IMR-90 (cell line): Measurements from ENCODE around the gene SH3BGRL3. TPM values are rescaled to one million over a fixed set of nuclear protein-coding genes. Genes with fewer than 3 reads are reported as not detected.
A peak's percentile ranks its signal among the peaks of the same experiment; 100 is the strongest.

ENCODE experiments used
- ATAC-seq: fragments of 200-7000 bp; cut with Tn5 transposase; 2 replicates; pipeline ENCODE4 v1.9.1; 2020; ENCODE audit warnings: low read depth, mild to moderate bottlenecking, moderate library complexity
- BruUV-seq: library from RNA; stranded (reverse); fragments of 400-500 nt; replicated peaks from 2 replicates; lab custom pipeline; 2021; lab: Mats Ljungman, UMichigan
- CTCF ChIA-PET: fragments of 300-600 bp; formaldehyde crosslinking; extraction: SDS; loops from one replicate; lab custom pipeline; 2021; ENCODE audit warnings: antibody characterized with exemption; lab: Yijun Ruan, JAX
- POLR2A ChIA-PET: fragments of 300-600 bp; sonication (Branson Sonifier 250); formaldehyde crosslinking; loops from one replicate; lab custom pipeline; 2022; ENCODE audit warnings: antibody characterized with exemption; ENCODE audit not compliant: unreplicated experiment; lab: Charles Lee
- DNase-seq: peaks from one replicate; pipeline ENCODE4 v3.0.0; 2013
- H2AFZ ChIP-seq: replicated peaks from 2 replicates; pipeline ENCODE3; 2013; ENCODE audit warnings: low read length, mild to moderate bottlenecking; ENCODE audit not compliant: poor library complexity
- H2AK5ac ChIP-seq: 2 replicates; pipeline ENCODE4 v1.6.1; 2013; ENCODE audit warnings: low read depth, low read length, inconsistent platforms
- H2AK9ac ChIP-seq: replicated peaks from 2 replicates; pipeline ENCODE3; 2013; ENCODE audit warnings: mild to moderate bottlenecking, low read depth, low read length, moderate library complexity; ENCODE audit not compliant: poor library complexity
- H2BK120ac ChIP-seq: 2 replicates; pipeline ENCODE4 v1.6.1; 2013; ENCODE audit warnings: low read depth, low read length, inconsistent platforms
- H2BK15ac ChIP-seq: 3 replicates; pipeline ENCODE4 v1.6.1; 2013; ENCODE audit warnings: low read depth, low read length, inconsistent platforms
- H2BK20ac ChIP-seq: 2 replicates; pipeline ENCODE4 v1.6.1; 2013; ENCODE audit warnings: low read depth, mild to moderate bottlenecking, inconsistent platforms, low read length, moderate library complexity
- H2BK5ac ChIP-seq: 2 replicates; pipeline ENCODE4 v1.6.1; 2013; ENCODE audit warnings: mild to moderate bottlenecking, low read depth, low read length, inconsistent platforms; ENCODE audit not compliant: poor library complexity, severe bottlenecking
- H3K14ac ChIP-seq: replicated peaks from 2 replicates; pipeline ENCODE4 v1.6.1; 2013; ENCODE audit warnings: low read depth, low read length, inconsistent platforms
- H3K18ac ChIP-seq: 2 replicates; pipeline ENCODE4 v1.6.1; 2013; ENCODE audit warnings: low read depth, low read length, control low read depth
- H3K23ac ChIP-seq: 2 replicates; pipeline ENCODE4 v1.6.1; 2013; ENCODE audit warnings: low read depth, low read length, inconsistent platforms
- H3K27ac ChIP-seq: 2 replicates; pipeline ENCODE4 v1.5.1; 2013; ENCODE audit warnings: mild to moderate bottlenecking, control low read depth, low read length; ENCODE audit not compliant: insufficient read depth
- H3K27me3 ChIP-seq: 2 replicates; pipeline ENCODE4 v1.6.1; 2013; ENCODE audit warnings: low read length; ENCODE audit not compliant: control insufficient read depth, insufficient read depth
- H3K36me3 ChIP-seq: 2 replicates; pipeline ENCODE4 v1.6.1; 2013; ENCODE audit warnings: low read length, mixed read lengths; ENCODE audit not compliant: control insufficient read depth, insufficient read depth
- H3K4ac ChIP-seq: 2 replicates; pipeline ENCODE4 v1.6.1; 2013; ENCODE audit warnings: low read depth, low read length, inconsistent platforms
- H3K4me1 ChIP-seq: 2 replicates; pipeline ENCODE4 v1.6.1; 2013; ENCODE audit warnings: low read length, mixed read lengths; ENCODE audit not compliant: control insufficient read depth, insufficient read depth
- H3K4me2 ChIP-seq: 2 replicates; pipeline ENCODE4 v1.6.1; 2013; ENCODE audit warnings: low read depth, mild to moderate bottlenecking, control low read depth, low read length, moderate library complexity
- H3K4me3 ChIP-seq: 2 replicates; pipeline ENCODE4 v1.5.1; 2013; ENCODE audit warnings: low read depth, mild to moderate bottlenecking, control low read depth, low read length, moderate library complexity; ENCODE audit not compliant: insufficient read depth
- H3K56ac ChIP-seq: 2 replicates; pipeline ENCODE4 v1.6.1; 2013; ENCODE audit warnings: low read length, inconsistent platforms; ENCODE audit not compliant: insufficient read depth; ENCODE audit errors: extremely low read depth
- H3K79me1 ChIP-seq, 2 experiments: 2 replicates each; pipeline ENCODE4 v1.6.1; 2013; ENCODE audit warnings: low read length in 2 of 2, inconsistent platforms in 1 of 2, low read depth in 1 of 2
- H3K9ac ChIP-seq: 2 replicates; pipeline ENCODE4 v1.6.1; 2013; ENCODE audit warnings: low read depth, low read length, control low read depth
- H3K9me1 ChIP-seq: 2 replicates; pipeline ENCODE4 v1.6.1; 2013; ENCODE audit warnings: low read length, inconsistent platforms; ENCODE audit not compliant: insufficient read depth
- H3K9me3 ChIP-seq: 2 replicates; pipeline ENCODE4 v1.6.1; 2013; ENCODE audit warnings: low read length; ENCODE audit not compliant: control insufficient read depth, insufficient read depth
- H4K20me1 ChIP-seq: 2 replicates; pipeline ENCODE4 v1.6.1; 2013; ENCODE audit warnings: low read length, inconsistent platforms; ENCODE audit not compliant: insufficient read depth
- H4K5ac ChIP-seq: 2 replicates; pipeline ENCODE4 v1.6.1; 2013; ENCODE audit warnings: mild to moderate bottlenecking, low read depth, low read length, control low read depth
- H4K8ac ChIP-seq, 2 experiments: 2 replicates each; pipeline ENCODE4 v1.6.1; 2013; ENCODE audit warnings: low read depth in 2 of 2, low read length in 2 of 2, control low read depth in 1 of 2, inconsistent platforms in 1 of 2
- H4K91ac ChIP-seq: 2 replicates; pipeline ENCODE4 v1.6.1; 2013; ENCODE audit warnings: low read depth, low read length, inconsistent platforms; ENCODE audit not compliant: insufficient read depth
- BHLHE40 ChIP-seq: fragments of 150-350 bp; IDR thresholded peaks from 2 replicates; pipeline ENCODE4 v1.6.1; 2016; ENCODE audit warnings: mild to moderate bottlenecking, low read depth, low read length
- CTCF ChIP-seq: conservative IDR thresholded peaks from 2 replicates; pipeline ENCODE4 v1.5.1; 2012; ENCODE audit warnings: mild to moderate bottlenecking, low read depth, low read length, improper control_type of control experiment
- FOS ChIP-seq: fragments of 150-350 bp; IDR thresholded peaks from 2 replicates; pipeline ENCODE4 v1.6.1; 2016; ENCODE audit warnings: low read depth, low read length
- MXI1 ChIP-seq: IDR thresholded peaks from 2 replicates; pipeline ENCODE4 v1.6.1; 2012; ENCODE audit warnings: low read depth, mild to moderate bottlenecking, low read length, moderate library complexity, borderline replicate concordance
- WGBS, 2 experiments: methylation state at CpG; one replicate each; pipeline versions ENCODE4 v1.1.5 to v1.1.7; 2013; ENCODE audit warnings: missing lambda C conversion rate in 2 of 2; ENCODE audit not compliant: insufficient read length in 1 of 2; ENCODE audit errors: extremely low coverage in 2 of 2; 5-methylcytosine and 5-hydroxymethylcytosine counted together
- dilution Hi-C: fragments of 300-500 bp; cut with HindIII; formaldehyde crosslinking; loops from one replicate; pipeline ENCODE4 v1.14.3; 2018; ENCODE audit warnings: low sequenced_read_pairs; ENCODE audit not compliant: unreplicated experiment
- in situ Hi-C: fragments of 300-500 bp; cut with MboI; formaldehyde crosslinking; loops from 3 replicates; pipeline ENCODE4 v1.14.3; 2019; ENCODE audit warnings: low sequenced_read_pairs, inconsistent platforms, mixed read lengths
- intact Hi-C: fragments of 100-400 bp; cut with micrococcal nuclease; formaldehyde crosslinking; loops from 2 replicates; pipeline ENCODE4 v1.10.0; 2022
- polyA plus RNA-seq, 3 experiments: library from polyadenylated mRNA; depleted of rRNA; stranded (reverse); fragments of >200 nt; gene quantifications; 2 replicates each; pipeline ENCODE4 v1.2.3, GENCODE V29; 2012; ENCODE audit warnings: low replicate concordance in 1 of 3
- total RNA-seq: library from RNA; depleted of rRNA; stranded (reverse); fragments of >200 nt; gene quantifications from 2 replicates; pipeline ENCODE4 v1.2.3, GENCODE V29; 2012

SH3BGRL3 gene
- total and polyA plus RNA-seq, 2 of the 4 experiments (the other 2 are of a cell fraction): 35.0 to 483 TPM

- TF ChIP-seq CTCF: peak; percentile 72
These were observed 4.1 kb upstream of the SH3BGRL3 start (continued) for GRCh38 chr1:26275580-26276431.

GRCh38 chr1:26276432-26276838, 3.5 kb upstream of the SH3BGRL3 start:
- H3K4me2 ChIP-seq: no peak overlapping the region
- peak overlapping the region; percentile 66 for H3K4ac ChIP-seq
- ChIA-PET POLR2A (no interaction called here), CTCF (interaction anchor here (0.6 to 2.3 kb wide), 7 partner anchors 10 to 460 kb away, joined by 3 to 18 read pairs (median 5); no protein-coding TSS in a partner anchor)
- H3K27me3 ChIP-seq: no peaks in the 10 kb centered on the region
- peaks cover 28% of the 10 kb centered on the region for H4K20me1 ChIP-seq
- H2AK9ac ChIP-seq: peak overlapping the region; percentile 88
- dilution Hi-C loops: no loop called here
- H3K9me3 ChIP-seq: no peaks in the 10 kb centered on the region
- H2BK15ac ChIP-seq: no peak overlapping the region
- peaks cover 23% of the 10 kb centered on the region for H3K9me1 ChIP-seq
- TF ChIP-seq MXI1: no peak
- TF ChIP-seq BHLHE40: peak; percentile 61; the same call in 1 of the 2 replicates
- peak; percentile 81 for TF ChIP-seq FOS
- peaks cover 7 to 42% of the 10 kb centered on the region in 2 experiments; a peak in 3 of 4 replicates for H3K79me1 ChIP-seq
- peak overlapping the region; percentile 56 for H3K27ac ChIP-seq
- WGBS, 2 experiments: no CpG with 5 or more reads among the region's 2 CpGs
- DNase-seq (no peak), ATAC-seq (no peak)
- peak overlapping the region; percentile 2; the same call in 1 of the 2 replicates for H4K5ac ChIP-seq
- peak overlapping the region; percentile 76 for H2AK5ac ChIP-seq
- H2BK120ac ChIP-seq: peak overlapping the region; percentile 45
- peak overlapping the region in 1 of 2 experiments; percentile 65; a peak in 1 of 4 replicates for H4K8ac ChIP-seq
- in situ Hi-C loops: no loop called here
- peak overlapping the region; percentile 64 for H4K91ac ChIP-seq
- H2AFZ ChIP-seq: peak overlapping the region; percentile 84
- no peak overlapping the region for H3K18ac ChIP-seq
- peak overlapping the region; percentile 26; the same call in 1 of the 2 replicates for H3K23ac ChIP-seq
- intact Hi-C loops: loop anchor here (5.0 kb wide), 1 partner anchor 239 kb away; no protein-coding TSS in a partner anchor
- no TSS peak for BruUV-seq
- peak overlapping the region; percentile 34; the same call in 1 of the 2 replicates for H3K14ac ChIP-seq
- H3K9ac ChIP-seq: peak overlapping the region; percentile 18; the same call in 1 of the 2 replicates
- peak overlapping the region; percentile 44; the same call in 1 of the 2 replicates for H2BK20ac ChIP-seq
- H3K4me1 ChIP-seq: peaks cover 35% of the 10 kb centered on the region
- H3K4me3 ChIP-seq: no peak overlapping the region
- peak overlapping the region; percentile 78 for H2BK5ac ChIP-seq
- no peak overlapping the region for H3K56ac ChIP-seq
- H3K36me3 ChIP-seq: peaks cover 10% of the 10 kb centered on the region
